ENCODE data around the gene C17orf114.

C17orf114 gene

GRCh38 chr17:4843321-4844000, 41.3 kb upstream of the C17orf114 start (continued):
- TF ChIP-seq CSRNP2 (CRISPR knock-in tag; conservative IDR thresholded peaks at IDR 0.05; ENCODE audit: low read depth) (no peak), LCORL (IDR thresholded peaks at IDR 0.05) (no peak), LCORL (CRISPR knock-in tag; IDR thresholded peaks at IDR 0.05) (no peak), TRIM22 (IDR thresholded peaks at IDR 0.05) (no peak), ZNF644 (CRISPR knock-in tag; IDR thresholded peaks at IDR 0.05; ENCODE audit: low read depth) (no peak)

- Histone ChIP-seq H3K27me3 (ENCODE audit: control insufficient read depth in 1 of 2, insufficient read depth in 2 of 2, low read length in 2 of 2) (no peaks in the 10 kb centered on the region), H3K4me1 (ENCODE audit: insufficient read depth, low read length) (peaks cover 64% of the 10 kb centered on the region), H3K4me3 (replicated peaks in 1 of 3; ENCODE audit: insufficient read depth in 1 of 3, low read depth in 2 of 3, low read length in 3 of 3) (no peak overlapping the region), H3K27ac (ENCODE audit: extremely low read length, insufficient read depth, low read length) (no peak overlapping the region), H3K79me2 (ENCODE audit: insufficient read depth, low read length) (peaks cover 88% of the 10 kb centered on the region), H3K4me2 (ENCODE audit: low read depth, low read length) (no peak overlapping the region), H4K20me1 (ENCODE audit: insufficient read depth, low read length) (peaks cover 37% of the 10 kb centered on the region), H3K9me3 (ENCODE audit: low read length) (no peaks in the 10 kb centered on the region), H3K36me3 (replicated peaks in 1 of 2; ENCODE audit: control insufficient read depth in 1 of 2, insufficient read depth in 2 of 2, low read length in 2 of 2) (peaks cover 5 to 29% of the 10 kb centered on the region in 2 experiments; a peak in 4 of 5 replicates), H3K9ac (ENCODE audit: insufficient read depth, low read depth, low read length) (no peak overlapping the region), H2AFZ (ENCODE audit: low read length) (no peak overlapping the region)
- in situ Hi-C loops (cut with HindIII; ENCODE audit: extremely low pct_ligation_motif_present, low pct_unique_long_range_greater_than_20kb): no loop called here
- ChIA-PET CTCF (ENCODE audit: low intra/inter-chr PET ratio, low total read pairs) (no interaction called here), POLR2A (no interaction called here)
- no peak for ATAC-seq
- 98% methylated on average over 2 of the region's 3 CpGs for WGBS (ENCODE audit: low lambda C conversion rate)
- intact Hi-C loops (cut with micrococcal nuclease; ENCODE audit: unreplicated experiment): no loop called here
- BruUV-seq (replicated peaks): no TSS peak
- no peak for FAIRE-seq
- TF ChIP-seq KLF6 (CRISPR knock-in tag; IDR thresholded peaks at IDR 0.05): no peak
- no peak for TF ChIP-seq SMAD1 (CRISPR knock-in tag; IDR thresholded peaks at IDR 0.05; ENCODE audit: borderline replicate concordance, low read depth)
- TF ChIP-seq ZMYM3 (CRISPR knock-in tag; IDR thresholded peaks at IDR 0.05): no peak
- no peak for TF ChIP-seq PBX3 (CRISPR knock-in tag; IDR thresholded peaks at IDR 0.05; ENCODE audit: borderline replicate concordance)
- no peak for TF ChIP-seq ZNF367 (CRISPR knock-in tag; IDR thresholded peaks at IDR 0.05; ENCODE audit: borderline replicate concordance)
- TF ChIP-seq ZNF24 (IDR thresholded peaks at IDR 0.05): no peak
- TF ChIP-seq KDM6A (CRISPR knock-in tag; IDR thresholded peaks at IDR 0.05; ENCODE audit: low read depth): no peak
- TF ChIP-seq NR0B2 (CRISPR knock-in tag; IDR thresholded peaks at IDR 0.05): no peak
- TF ChIP-seq ZNF337 (CRISPR knock-in tag; IDR thresholded peaks at IDR 0.05; ENCODE audit: borderline replicate concordance, low read depth): no peak
- TF ChIP-seq ZNF788 (CRISPR knock-in tag; IDR thresholded peaks at IDR 0.05; ENCODE audit: borderline replicate concordance): no peak
- no peak for TF ChIP-seq ZNF850 (CRISPR knock-in tag; conservative IDR thresholded peaks at IDR 0.05)
- no peak for DNase-seq (ENCODE audit: low spot score)
Observed at GRCh38 chr17:4842376-4842775, 40.2 kb upstream of the C17orf114 start.
